PC-9 (cell line): ENCODE data around the gene ANKS1B.

Experiments used
- EZH2 ChIP-seq: fragments of 200-600 bp; sonication (generic); IDR thresholded peaks from 2 replicates; pipeline ENCODE4 v1.8.0; 2017; ENCODE audit warnings: antibody characterized with exemption, low read depth
- TF ChIP-seq, protein P1 (sequence below): fragments of 200-600 bp; sonication (generic); conservative IDR thresholded peaks from 2 replicates; pipeline ENCODE4 v1.6.1; 2017; ENCODE audit warnings: mixed run types, antibody characterized with exemption, mild to moderate bottlenecking, moderate library complexity

DNA sequence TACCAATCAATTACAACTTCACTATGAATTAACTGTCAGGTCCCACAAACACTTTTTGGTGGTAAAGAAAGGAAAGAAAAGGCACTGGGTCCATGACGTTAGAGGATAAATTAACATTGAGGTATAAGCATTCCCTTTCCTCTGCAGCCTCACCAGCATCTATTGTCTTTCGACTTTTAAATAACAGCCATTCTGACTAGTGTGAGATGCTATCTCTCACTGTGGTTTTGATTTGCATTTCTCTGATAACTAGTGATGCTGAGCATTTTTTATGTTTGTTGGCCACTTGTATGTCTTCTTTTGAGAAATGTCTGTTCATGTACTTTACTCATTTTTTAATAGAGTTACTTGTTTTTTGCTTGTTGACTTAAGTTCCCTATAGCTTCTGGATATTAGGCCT is 9.4 kb downstream of the ANKS1B start:
- no peak for TF ChIP-seq EZH2
- TF ChIP-seq, protein P1, sequence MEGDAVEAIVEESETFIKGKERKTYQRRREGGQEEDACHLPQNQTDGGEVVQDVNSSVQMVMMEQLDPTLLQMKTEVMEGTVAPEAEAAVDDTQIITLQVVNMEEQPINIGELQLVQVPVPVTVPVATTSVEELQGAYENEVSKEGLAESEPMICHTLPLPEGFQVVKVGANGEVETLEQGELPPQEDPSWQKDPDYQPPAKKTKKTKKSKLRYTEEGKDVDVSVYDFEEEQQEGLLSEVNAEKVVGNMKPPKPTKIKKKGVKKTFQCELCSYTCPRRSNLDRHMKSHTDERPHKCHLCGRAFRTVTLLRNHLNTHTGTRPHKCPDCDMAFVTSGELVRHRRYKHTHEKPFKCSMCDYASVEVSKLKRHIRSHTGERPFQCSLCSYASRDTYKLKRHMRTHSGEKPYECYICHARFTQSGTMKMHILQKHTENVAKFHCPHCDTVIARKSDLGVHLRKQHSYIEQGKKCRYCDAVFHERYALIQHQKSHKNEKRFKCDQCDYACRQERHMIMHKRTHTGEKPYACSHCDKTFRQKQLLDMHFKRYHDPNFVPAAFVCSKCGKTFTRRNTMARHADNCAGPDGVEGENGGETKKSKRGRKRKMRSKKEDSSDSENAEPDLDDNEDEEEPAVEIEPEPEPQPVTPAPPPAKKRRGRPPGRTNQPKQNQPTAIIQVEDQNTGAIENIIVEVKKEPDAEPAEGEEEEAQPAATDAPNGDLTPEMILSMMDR, result no peak
